K562 (cell line): ENCODE measurements around the gene FAM83E. TPM values are rescaled to one million over a fixed set of nuclear protein-coding genes. Genes with fewer than 3 reads are reported as not detected.

ENCODE experiments used
- ATAC-seq: fragments of 200-7000 bp; cut with Tn5 transposase; 3 replicates; pipeline ENCODE4 v1.9.1; 2020; ENCODE audit warnings: moderate library complexity
- BruUV-seq: library from RNA; stranded (reverse); fragments of 400-500 nt; replicated peaks from 2 replicates; lab custom pipeline; 2021; lab: Mats Ljungman, UMichigan
- CTCF ChIA-PET: fragments of 300-600 bp; formaldehyde crosslinking; extraction: SDS; loops from one replicate; lab custom pipeline; 2021; ENCODE audit warnings: low intra/inter-chr PET ratio; lab: Yijun Ruan, JAX
- POLR2A ChIA-PET: fragments of 300-600, 350-650 bp; sonication (Branson Sonifier 250); formaldehyde crosslinking; extraction: SDS; loops from one replicate; lab custom pipeline; 2021; ENCODE audit warnings: antibody characterized with exemption, inconsistent platforms; lab: Yijun Ruan, JAX
- DNase-seq, 4 experiments: peaks; one replicate each; pipeline versions ENCODE4 v3.0.0 to v3.0.0-alpha.2; 2011 to 2018; ENCODE audit warnings: low spot score in 3 of 4, mixed read lengths in 3 of 4; ENCODE audit errors: extremely low read depth in 1 of 4
- FAIRE-seq: peaks from 2 replicates; lab custom pipeline; 2011; peaks lifted over from hg19 to GRCh38; lab: Jason Lieb, UNC
- H2AFZ ChIP-seq: 2 replicates; pipeline ENCODE4 v1.6.0; 2011; ENCODE audit warnings: low read depth, low read length, control low read depth, inconsistent platforms
- H3K27ac ChIP-seq: fragments of 200-600 bp; 3 replicates; pipeline ENCODE4 v1.8.0; 2011; ENCODE audit warnings: low read depth, mild to moderate bottlenecking, control low read depth, inconsistent platforms, low read length, moderate library complexity, mixed read lengths; ENCODE audit errors: extremely low read depth
- H3K27me3 ChIP-seq, 2 experiments: fragments of 300-600 bp in 1 of 2; 2 replicates in 1 of 2; 3 replicates in 1 of 2; pipeline versions ENCODE4 v1.6.0 to v1.8.0; 2011; ENCODE audit warnings: inconsistent platforms in 2 of 2, low read length in 2 of 2, mild to moderate bottlenecking in 1 of 2, mixed read lengths in 1 of 2, moderate library complexity in 1 of 2; ENCODE audit not compliant: control insufficient read depth in 2 of 2, insufficient read depth in 2 of 2
- H3K36me3 ChIP-seq: fragments of 300-600 bp; 3 replicates; pipeline ENCODE4 v1.8.0; 2011; ENCODE audit warnings: mild to moderate bottlenecking, low read length, inconsistent platforms; ENCODE audit not compliant: control insufficient read depth, insufficient read depth
- H3K4me1 ChIP-seq, 2 experiments: fragments of 200-600 bp in 1 of 2; replicated peaks in 1 of 2; 2 replicates in 1 of 2; 3 replicates in 1 of 2; pipeline versions ENCODE4 v1.5.1 to v1.8.0; 2011; ENCODE audit warnings: inconsistent platforms in 2 of 2, low read length in 2 of 2, mild to moderate bottlenecking in 1 of 2, mixed read lengths in 1 of 2, moderate library complexity in 1 of 2; ENCODE audit not compliant: control insufficient read depth in 2 of 2, insufficient read depth in 2 of 2
- H3K4me2 ChIP-seq: 2 replicates; pipeline ENCODE4 v1.6.1; 2011; ENCODE audit warnings: low read length, control low read depth, inconsistent platforms, mixed read lengths; ENCODE audit not compliant: insufficient read depth
- H3K4me3 ChIP-seq: fragments of 200-600 bp; sonication (generic), shearing (Covaris generic); 2 replicates; pipeline ENCODE4 v1.5.1; 2016; ENCODE audit warnings: control low read depth, inconsistent platforms
- H3K79me2 ChIP-seq: fragments of 200-600 bp; 3 replicates; pipeline ENCODE4 v1.8.0; 2011; ENCODE audit warnings: low read length, inconsistent platforms; ENCODE audit not compliant: control insufficient read depth, insufficient read depth
- H3K9ac ChIP-seq, 2 experiments: 2 replicates each; pipeline versions ENCODE4 v1.6.0 to v1.6.1; 2011; ENCODE audit warnings: low read depth in 2 of 2, low read length in 2 of 2, control low read depth in 1 of 2, inconsistent platforms in 1 of 2, mild to moderate bottlenecking in 1 of 2, mixed read lengths in 1 of 2; ENCODE audit not compliant: insufficient read depth in 1 of 2
- H3K9me1 ChIP-seq: one replicate; pipeline ENCODE4 v1.6.0; 2011; ENCODE audit warnings: inconsistent platforms, mild to moderate bottlenecking, low read length, moderate library complexity; ENCODE audit not compliant: control insufficient read depth, insufficient read depth
- H3K9me3 ChIP-seq: replicated peaks from 2 replicates; pipeline ENCODE4 v1.5.1; 2011; ENCODE audit warnings: low read depth, low read length, inconsistent platforms; ENCODE audit not compliant: control insufficient read depth, insufficient read depth
- H4K20me1 ChIP-seq: replicated peaks from 2 replicates; pipeline ENCODE4 v1.6.1; 2011; ENCODE audit warnings: low read length, inconsistent platforms, mixed read lengths; ENCODE audit not compliant: control insufficient read depth, insufficient read depth
- NEUROD1 ChIP-seq: fragments of 150-350 bp; IDR thresholded peaks from 2 replicates; pipeline ENCODE4 v1.6.1; 2014; ENCODE audit warnings: borderline replicate concordance, low read length, low read depth; ENCODE audit not compliant: partially characterized antibody
- POLR2G ChIP-seq: fragments of 200-400 bp; formaldehyde crosslinking; IDR thresholded peaks from 2 replicates; pipeline ENCODE4 v1.6.1; 2017; ENCODE audit warnings: low read depth, mild to moderate bottlenecking, antibody characterized with exemption, low read length, moderate library complexity
- WGBS: fragments of 100-300 bp; shearing (Covaris generic); methylation state at CpG from one replicate; pipeline ENCODE4 v1.1.6; 2016; ENCODE audit warnings: low coverage, mixed read lengths; ENCODE audit not compliant: insufficient coverage; ENCODE audit errors: missing lambda C conversion rate; 5-methylcytosine and 5-hydroxymethylcytosine counted together
- in situ Hi-C: fragments of 300-500 bp; cut with MboI; formaldehyde crosslinking; loops from 4 replicates; pipeline ENCODE4 v1.15.0; 2018; ENCODE audit warnings: inconsistent platforms, mixed read lengths
- intact Hi-C: fragments of 100-400 bp; cut with micrococcal nuclease; formaldehyde crosslinking; loops from 2 replicates; pipeline ENCODE4 v1.14.2; 2022
- polyA plus RNA-seq, 8 experiments: library from polyadenylated mRNA; depleted of rRNA in 4 of 8; stranded (reverse) in 5 of 8; unstranded in 3 of 8; fragments of >200 nt; fragmentation: Nextera tagmentation in 2 of 8; fragmentation: Illumina TruSeq in 1 of 8; extraction: Ambion mirVana in 2 of 8; extraction: Trizol in 1 of 8; gene quantifications; 2 replicates each; pipeline versions ENCODE4 v1.2.1 to v1.2.3, GENCODE V29; 2011 to 2014; ENCODE audit warnings: inconsistent platforms in 1 of 8, missing spikeins in 1 of 8
- total RNA-seq, 7 experiments: library from RNA; depleted of rRNA in 6 of 7; stranded (reverse); fragments of >200 nt in 6 of 7; fragmentation: Illumina TruSeq in 2 of 7; extraction: Trizol in 2 of 7; gene quantifications; 2 replicates each; pipeline versions ENCODE4 v1.2.1 to v1.2.3, GENCODE V29; 2011 to 2021; ENCODE audit warnings: low replicate concordance in 1 of 7

The FAM83E gene
- total and polyA plus RNA-seq, 9 of the 15 experiments (the other 6 are each of a cell fraction or from before 2014, with no cell fraction given): 0.15 to 0.87 (median 0.29) TPM; not detected in 4

DNA sequence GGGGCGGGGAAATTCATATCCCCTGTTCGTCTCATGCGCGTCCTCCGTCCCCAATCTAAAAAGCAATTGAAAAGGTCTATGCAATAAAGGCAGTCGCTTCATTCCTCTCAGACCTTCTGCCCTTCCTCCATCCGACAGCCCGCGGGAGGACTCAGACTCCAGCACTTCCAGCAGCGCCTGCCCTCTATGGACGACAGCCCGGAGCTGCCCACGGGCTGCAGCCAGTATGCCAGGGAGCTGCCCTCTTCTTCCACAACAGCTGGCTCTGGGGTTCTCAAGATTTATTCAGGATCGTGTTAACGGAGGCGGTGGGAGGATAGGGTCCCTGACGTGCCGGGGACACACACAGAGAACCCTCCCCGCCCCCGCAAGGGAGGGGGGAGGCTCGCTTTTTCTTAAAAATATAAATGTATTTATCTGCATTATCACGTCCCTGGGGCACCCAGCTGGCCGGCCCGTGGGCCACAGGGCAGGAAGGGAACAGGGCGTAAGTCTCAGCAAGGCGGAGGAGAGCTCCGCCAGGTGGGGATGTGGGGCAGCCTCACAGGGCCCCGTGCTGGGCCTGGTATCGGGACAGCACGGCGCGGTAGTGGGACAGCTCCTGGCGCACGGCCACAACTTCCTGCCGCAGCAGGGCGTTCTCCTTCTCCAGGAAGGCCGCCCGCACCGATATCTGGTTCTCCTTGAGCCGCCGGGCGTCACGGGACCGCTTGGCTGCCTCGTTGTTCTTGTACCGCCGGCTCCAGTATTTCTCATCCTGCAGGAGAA lies 15.6 kb upstream of the FAM83E start:
- Histone ChIP-seq H3K36me3 (peaks cover 5% of the 10 kb centered on the region; the same call in 1 of the 3 replicates), H3K4me1 (peaks cover 27 to 79% of the 10 kb centered on the region in 2 experiments), H3K27ac (no peak overlapping the region), H3K79me2 (peaks cover 3% of the 10 kb centered on the region; the same call in 2 of the 3 replicates), H3K4me3 (no peak overlapping the region), H3K27me3 (no peaks in the 10 kb centered on the region), H2AFZ (no peak overlapping the region), H3K9ac (no peak overlapping the region), H3K9me3 (no peaks in the 10 kb centered on the region), H3K4me2 (no peak overlapping the region), H3K9me1 (peaks cover 4% of the 10 kb centered on the region), H4K20me1 (no peaks in the 10 kb centered on the region)
- ChIA-PET POLR2A (interaction anchor here (0.6 to 1.7 kb wide), 8 partner anchors 11 to 363 kb away, joined by 3 to 15 read pairs (median 4); partner anchors contain the start of genes RPL18, RUVBL2 and SPHK2), CTCF (no interaction called here)
- ATAC-seq (no peak), DNase-seq (no peak), FAIRE-seq (no peak)
- no peak for TF ChIP-seq NEUROD1
- peak; percentile 42; the same call in 1 of the 2 replicates for TF ChIP-seq POLR2G
- in situ Hi-C loops (no loop called here), intact Hi-C loops (no loop called here)
- 85% methylated on average over 28 of the region's 47 CpGs for WGBS
- no TSS peak for BruUV-seq
